Measurements from ENCODE around the gene COX8A.
A peak's percentile ranks its signal among the peaks of the same experiment; 100 is the strongest.

Gene COX8A

DNA sequence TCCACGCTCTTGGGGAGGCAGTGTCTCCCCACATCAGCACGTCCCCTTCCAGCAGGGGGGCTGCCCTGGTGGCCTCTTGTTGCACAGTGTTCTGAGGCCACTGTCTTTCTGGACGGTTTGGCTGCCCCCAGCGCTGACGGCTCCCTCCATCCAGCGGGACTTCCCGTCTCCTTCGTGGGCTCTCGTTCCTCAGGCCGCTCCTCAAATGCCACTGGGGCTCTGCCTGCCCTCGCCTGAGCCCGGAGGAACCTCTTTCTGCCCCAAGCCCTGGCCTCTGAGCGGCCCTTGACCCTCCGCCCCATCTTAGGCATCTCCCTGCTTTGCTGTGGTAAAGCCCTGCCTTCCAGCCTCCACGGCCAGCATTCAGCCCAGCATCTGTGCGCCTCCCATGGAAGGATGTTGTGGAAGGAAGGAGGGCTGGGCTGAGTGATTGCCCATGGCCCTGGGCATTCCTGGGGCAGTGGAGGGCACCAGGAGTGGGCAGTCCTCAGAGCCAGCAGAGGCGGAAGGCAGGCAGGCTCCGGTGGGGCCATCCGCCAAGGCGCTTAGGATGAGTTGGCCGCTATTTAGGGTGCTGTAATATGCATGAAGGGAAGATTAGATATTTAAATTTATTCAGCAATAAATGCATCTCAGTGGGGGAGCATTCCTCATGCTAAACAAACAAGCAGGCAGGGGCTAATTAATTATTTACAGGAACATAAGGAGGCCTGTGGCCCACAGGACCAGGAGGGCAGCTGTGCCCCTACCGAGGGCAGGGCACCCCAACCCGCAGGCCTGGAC is 29.6 kb downstream of the COX8A start:
- DNase-seq, result no peak

DNA sequence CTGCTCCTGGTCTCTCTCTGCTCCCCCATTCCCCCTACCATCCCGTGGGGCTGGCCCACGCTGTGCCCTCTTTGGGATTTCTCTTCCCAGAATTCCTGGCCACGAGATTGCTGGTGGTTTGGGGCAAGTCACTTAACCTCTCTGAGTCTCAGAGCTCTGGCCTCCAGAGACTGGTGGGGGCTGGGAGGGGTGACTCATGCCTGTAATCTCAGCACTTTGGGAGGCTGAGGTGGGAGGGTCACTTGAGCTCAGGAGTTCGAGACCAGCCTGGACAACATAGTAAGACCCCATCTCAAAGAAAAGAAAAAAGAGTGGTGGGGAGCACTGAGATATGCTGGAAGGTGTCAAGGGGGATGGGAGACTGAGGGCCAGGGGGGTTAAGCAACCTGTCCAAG is 30.2 kb downstream of the COX8A start:
- no peak for DNase-seq

DNA sequence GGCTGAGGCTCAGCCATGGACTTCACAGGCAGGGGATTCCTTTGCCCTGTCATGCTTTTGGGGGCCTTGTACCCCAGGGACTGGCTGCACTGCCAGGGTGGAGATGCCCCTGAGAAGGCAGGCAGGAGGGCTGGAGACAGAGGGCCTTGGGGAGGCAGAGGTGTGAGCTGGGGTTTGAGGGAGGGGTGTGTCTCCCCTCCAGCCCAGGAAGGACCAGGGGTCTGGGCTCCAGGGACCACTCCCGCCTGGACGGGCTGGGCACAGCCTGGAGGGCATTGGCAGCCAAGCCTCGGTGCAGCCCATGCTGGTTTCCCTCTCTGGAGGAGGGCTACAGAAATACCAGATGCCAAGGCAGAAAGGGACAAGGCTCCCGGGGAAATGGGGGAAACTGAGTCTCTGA is 31.3 kb downstream of the COX8A start:
- no peak for DNase-seq

DNA sequence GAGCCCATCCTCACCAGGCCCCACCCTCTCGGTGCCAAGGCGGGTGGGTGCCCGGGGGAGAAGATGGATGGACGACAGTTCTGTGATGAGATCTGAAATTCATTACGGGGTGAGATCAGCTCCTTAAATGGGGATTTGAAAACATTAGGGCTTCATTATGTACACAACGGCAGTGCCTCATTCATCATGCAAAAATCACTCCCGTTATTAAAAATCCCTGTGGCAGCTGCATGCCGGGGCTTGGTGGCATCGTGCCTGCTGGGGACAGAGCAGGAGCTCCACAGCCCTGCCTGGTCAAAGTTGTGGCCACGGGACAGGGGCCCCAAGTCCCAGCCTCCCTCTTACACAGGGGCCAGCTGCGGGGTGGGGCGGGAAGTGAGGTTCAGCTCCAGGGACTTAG is 32.0 kb downstream of the COX8A start:
- DNase-seq, result no peak

DNA sequence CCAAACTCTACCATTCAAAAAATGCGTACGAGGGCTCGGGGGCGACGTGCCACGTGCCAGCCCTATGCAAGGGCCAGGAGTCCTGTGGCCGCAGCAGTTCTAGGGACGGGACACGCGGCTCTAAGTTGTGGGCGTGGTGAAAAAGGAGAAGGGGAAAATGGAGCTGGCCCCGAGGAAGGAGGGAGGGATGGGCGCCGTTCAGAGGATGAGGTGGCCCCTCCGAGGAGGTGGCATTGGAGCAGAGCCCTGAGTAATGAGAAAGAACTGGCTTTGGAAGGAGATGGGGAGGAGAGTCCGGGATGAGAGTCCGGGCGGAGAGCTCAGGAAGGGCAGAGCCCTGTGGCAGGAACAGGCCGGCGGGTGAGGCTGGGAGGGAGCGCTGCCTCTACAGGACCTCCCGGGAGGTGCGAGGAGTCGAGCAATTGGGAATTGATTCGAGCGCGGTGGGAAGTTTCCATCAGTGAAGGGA is 32.8 kb downstream of the COX8A start:
- peak in 1 of 2 experiments; percentile 18 for DNase-seq

DNA sequence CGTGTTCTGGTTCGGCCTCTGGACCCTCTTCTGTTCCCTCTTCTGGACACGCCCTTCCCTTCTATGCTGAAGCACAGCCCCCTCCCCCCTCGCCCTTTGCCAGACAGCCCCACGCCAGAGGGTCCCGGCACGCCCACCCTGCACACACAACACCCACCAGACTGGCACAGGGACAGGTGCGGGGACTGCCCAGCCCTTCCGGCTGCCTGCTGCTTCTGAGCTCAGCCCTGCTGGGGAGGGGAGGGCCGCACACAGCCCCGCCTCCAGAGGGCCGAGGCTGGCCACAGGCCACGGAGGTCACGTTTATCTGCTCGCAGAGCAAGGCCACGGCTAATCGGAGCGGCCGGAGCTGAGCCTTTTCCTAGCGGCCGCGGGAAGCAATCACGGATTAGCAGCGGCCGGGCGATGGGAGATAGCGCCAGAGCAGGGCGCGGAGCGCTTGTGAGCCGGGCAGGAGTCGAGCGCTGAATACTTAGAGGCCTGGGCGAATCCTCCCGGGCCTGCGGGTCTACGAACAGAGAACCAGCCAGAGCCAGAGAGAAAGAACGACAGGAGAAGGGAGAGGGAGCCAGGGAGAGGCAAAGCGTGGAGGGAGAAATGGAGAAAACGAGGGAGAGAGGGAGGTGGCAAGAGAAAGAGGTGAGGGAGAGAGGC is 33.3 kb downstream of the COX8A start:
- DNase-seq, result no peak

DNA sequence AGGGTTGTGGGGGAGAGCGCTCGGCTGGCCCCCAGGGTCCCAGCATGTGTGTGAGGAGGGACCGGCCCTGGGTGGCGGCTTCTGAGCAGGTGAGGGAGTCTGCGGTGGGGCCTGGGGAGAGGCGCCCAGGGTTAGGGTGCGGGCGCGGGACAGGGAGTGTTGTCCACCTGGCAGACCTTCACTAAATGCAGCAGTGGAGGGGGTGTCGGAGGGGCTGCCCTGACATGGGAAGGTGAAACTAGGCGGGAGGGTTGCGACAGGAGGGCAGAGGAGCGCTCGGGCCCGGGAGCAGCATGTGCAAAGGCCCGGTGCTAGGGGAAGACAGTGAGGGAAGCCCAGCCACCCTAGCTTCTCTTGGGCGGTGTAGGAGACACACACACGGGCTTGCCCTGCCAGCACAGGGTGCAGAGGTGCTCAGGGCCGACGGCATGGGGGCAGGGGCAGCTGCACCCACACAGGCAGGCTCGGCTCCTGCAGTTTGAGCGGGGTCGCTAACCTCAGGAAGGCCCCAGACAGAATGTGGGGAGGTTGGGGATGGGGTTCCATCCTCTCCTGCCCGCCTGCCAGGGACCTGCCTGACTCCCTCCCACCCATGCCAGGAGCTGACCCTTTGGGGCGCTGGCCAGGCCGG is 34.0 kb downstream of the COX8A start:
- DNase-seq, result no peak

DNA sequence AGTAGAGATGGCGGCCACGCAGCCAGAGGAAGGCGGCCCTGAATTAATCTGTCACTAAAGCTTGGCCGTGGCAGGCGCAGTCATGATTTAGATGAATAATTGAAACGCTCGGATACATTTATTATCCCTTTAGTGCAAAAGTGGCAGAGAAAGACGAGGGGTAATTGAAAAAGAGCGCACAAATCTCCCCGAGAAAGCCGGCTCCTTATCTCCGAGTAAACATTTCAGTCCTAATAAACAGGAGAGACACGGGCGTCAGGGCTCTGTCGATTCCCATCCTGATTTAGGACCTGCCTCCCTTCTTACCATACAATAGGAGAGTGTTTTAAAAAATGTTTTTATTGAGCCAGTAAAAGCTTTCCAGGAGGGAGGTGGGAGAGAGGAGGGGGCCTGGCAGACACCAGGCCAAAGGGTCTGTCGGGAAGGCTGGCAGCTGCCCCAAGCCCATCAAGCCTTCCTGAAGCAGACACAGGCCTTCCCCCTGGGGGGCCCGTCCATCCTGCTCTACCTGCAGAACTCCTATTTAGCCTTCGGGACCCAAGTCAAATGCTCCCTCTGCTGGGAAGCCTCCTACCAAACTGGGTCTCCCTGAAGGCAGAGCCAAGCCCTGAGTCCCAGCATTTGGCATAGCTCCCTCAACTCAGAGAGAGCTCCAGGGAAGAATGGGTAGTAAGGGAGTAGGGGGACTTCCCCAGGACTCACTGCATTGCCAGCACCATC is 34.7 kb downstream of the COX8A start:
- no peak for DNase-seq

DNA sequence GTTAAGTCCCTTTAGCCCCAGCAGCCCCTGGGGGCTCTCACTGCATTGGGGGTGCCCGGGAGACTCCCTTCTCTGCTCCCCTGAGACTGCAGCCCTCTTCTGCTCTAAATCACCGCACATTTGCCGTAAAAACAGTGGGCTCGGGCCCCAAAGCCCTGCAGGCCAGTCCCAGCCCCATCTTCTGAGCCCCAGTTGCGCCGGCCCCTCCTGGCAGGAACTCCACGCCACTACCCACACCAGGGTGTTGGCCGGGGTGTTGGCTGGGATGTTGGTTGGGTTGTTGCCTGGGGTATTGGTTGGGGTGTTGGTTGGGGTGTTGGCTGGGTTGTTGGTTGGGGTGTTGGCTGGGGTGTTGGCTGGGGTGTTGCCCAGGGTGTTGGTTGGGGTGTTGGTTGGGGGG is 35.3 kb downstream of the COX8A start:
- no peak for DNase-seq

DNA sequence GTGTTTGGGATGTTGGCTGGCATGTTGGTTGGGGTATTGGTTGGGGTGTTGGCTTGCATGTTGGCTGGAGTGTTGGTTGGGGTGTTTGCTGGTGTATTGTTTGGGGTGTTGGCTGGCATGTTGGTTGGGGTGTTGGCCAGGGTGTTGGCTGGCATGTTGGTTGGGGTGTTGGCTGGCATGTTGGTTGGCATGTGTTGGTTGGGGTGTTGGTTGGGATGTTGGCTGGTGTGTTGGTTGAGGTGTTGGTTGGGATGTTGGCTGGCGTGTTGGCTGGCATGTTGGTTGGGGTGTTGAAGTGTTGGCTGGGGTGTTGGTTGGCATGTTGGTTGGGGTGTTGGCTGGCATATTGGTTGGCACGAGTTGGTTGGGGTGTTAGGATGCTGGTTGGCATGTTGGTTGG is 36.4 kb downstream of the COX8A start:
- no peak for DNase-seq

DNA sequence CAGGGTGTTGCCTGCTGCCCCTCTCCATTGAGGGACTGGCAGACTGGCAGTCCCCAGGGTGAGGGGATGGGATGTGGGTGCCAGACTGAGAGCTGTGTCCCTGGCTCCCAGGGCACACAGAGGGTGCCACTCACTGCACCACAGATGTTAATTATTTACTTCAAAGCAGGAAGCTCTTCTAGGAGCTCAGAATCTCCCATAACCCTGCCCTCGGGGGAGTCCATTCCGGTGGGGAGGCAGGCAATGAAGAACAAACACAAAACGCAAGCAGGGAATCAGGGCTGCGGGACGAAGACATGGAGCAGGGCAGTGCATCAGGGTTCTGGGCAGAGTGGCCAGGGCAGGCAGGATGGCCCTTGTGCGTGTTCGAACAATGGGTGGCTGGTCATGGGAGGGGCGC is 37.0 kb downstream of the COX8A start:
- DNase-seq, result no peak

DNA sequence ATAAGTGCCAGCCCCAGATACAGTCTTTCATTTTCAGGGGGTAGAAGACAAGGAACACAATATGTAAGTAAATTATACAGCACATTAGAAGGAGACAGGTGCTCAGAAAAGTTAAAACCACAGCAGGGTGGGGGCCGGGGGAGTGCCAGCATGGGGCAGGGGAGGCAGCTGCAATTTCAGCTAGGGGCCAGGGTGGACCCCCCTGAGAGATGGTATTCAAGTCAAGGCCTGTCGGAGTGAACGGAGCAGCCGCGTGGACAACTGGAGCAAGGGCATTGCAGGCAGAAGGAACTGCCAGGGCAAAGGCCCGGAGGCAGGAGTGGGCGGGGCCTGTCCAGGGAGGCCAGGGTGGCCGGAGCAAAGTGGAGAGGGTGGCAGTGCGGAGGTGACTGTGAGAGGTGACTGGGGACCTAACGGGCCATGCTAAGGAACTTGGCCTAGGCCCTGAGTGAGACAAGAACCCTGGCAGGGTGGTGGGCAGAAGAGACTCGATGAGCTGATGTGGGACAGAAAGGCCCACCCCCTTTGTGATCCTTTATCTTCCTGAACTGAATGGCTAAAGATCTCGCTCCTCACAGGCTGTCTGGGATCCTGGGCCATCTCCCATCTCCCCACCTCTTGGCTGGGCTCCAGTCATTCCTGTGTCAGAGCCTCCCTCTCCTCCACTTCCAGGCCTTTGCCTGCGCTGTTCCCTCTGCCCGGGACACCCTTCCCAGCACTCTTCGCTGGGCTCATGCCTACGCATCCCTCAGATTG is 38.9 kb downstream of the COX8A start:
- no peak for DNase-seq

DNA sequence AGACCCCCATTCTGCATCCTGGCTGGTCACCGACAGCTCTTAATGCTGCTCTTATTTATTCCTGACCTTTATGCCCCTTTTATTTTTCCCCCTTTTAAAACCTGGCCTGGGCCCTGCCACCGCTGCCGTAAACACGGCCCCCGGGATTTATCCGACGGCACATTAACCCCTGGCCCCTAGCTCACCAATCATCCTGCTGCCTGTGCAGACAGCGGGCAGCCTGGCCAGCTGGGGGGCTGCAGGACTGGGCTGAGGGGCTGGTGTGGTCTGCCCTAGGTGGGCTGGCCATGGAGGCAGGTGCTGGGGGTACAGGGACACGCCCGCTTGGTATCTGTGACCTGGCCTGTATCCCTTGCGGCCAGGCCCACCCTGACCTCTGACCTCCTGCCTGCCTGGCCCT is 39.9 kb downstream of the COX8A start:
- DNase-seq, result no peak

DNA sequence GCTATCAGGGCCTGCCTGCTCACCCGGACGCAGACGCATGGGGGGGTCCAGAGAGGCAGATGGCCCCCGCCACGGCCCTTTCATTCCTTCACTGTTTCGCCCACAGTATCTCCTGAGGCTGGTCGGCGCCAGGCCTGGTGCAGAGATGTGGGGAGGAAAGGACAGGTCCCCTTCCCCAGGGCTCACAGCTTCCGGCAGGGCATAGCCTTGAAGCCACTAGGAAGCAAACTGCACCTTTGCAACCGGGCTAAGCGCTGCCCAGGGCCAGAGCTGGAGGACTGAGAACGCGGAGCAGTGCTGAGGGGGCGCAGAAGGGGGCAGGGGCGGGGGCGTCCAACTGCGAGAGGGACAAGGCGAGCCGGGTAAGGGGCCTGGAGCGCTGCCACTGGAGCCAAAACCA is 41.1 kb downstream of the COX8A start:
- DNase-seq, result no peak

DNA sequence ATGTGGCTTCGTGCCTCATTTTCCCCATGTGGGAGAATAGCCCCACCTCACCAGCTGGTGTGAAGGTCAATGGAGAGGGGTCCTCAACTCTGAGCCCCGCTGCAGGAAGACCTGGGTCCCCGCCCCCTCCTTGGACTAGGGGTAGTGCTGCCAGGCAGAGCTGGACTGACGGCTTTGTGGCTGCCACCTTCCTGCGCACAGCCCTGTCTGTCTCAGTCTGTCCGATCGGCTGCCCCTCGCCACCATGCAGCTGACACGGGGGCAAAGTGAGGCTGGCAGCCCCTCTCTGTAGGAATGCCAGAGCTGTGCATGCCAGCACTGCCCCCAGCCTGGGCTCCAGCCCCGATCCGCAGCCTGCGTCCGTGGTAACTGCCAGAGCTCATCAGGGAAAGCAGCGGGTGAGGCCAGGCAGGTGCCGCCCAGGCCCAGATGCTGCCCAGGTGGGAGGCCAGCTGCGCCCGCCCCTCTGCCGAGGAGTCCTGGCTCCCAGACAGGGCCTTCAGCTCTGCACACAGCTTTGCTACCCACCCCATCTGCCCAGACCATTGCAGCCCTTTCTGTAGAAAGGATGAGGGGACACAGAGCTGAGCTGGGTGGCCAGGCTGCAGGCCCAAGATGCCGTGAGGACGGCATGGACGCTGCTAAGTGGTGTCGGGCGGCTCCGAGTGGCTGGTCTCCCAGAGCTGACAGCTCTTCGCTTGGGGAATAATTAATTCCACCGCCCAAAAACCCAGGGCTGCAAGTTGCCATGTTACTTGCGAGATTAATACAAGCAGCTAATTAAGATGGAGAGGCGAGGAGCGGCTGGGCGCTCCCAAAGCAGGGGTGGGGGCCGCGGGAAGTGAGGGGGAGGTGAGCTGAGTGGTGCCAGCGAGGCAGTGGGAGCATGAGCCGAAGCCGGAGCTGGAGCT is 41.8 kb downstream of the COX8A start:
- DNase-seq, result peak; percentile 47 to 93

DNA sequence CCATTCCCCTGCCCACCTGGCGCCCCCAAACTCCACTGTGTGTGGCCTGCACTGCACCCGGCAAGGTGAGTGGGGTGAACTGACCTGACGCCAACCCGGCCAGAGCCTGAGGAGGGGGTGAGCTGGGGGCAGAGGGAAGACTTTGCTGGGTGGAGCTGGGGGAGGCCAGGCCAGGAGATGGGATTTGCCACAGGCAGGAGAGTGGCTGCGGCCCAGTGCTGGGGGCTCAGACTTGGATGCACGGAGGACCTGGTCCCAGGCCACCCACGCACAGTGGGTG is 43.5 kb downstream of the COX8A start:
- DNase-seq, result no peak

DNA sequence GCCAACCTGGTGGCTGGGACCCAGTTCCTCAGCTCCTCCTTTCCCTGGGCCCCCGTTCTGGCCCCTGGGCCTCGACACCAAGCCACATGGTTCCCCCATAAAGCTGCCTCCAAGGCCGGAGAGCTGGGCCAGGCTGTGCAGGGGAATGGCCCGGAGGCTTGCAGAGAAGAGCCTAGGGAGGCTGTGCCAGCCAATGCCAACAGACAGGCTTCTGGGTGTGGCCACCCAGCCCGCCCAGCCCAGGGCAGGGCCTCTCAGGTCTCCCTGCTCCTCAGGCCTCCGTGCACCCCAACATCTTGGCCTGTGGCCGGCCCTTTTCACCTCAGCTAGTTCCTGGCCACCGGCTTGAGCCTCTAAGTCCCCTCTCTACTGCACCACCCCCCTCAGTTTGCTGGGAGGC is 43.9 kb downstream of the COX8A start:
- no peak for DNase-seq

DNA sequence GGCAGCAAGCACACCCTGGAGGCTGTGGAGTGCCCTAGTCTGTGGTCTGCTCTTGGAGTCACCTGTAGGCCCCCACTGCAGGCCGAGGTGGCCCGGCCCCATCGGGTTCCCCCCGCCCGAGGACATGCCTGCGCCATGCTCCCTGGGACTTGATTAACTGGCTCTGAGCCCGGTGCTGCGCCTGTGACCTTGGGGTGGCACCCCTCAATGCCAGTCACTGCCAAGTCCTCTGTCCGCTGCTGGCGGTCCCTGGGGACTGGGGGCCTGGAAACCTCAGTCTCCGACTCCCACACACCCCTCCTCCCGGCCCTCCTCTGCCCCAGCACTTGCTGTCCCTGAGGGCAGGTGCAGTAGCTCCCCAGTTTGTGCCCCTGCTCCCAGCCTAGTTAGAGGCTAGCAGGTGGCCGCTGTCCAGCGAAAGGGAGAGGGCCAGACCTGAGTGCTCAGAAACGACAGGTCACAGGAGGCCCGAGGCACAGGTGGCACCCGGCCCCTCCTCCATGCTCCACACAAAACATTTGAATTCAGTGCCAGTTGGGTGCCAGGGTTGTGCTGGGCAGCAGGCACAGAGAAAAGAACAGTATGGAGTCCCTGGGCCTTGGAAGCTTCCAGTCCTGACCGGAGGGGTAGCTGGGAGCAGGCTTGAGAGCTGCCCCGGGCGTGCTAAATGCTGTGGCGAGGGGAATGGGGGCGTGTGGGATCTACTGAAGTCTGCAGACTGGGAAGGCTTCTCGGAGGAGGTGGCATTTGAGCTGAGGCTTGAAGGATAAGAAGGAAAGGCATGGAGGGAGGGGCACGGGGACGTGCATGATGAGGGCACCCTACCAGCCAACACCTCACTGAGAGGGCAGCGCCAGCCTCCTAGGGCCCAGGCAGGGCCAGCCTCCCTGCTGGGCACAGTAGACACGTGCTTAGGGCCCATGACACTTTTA is 45.0 kb downstream of the COX8A start:
- DNase-seq, result no peak

DNA sequence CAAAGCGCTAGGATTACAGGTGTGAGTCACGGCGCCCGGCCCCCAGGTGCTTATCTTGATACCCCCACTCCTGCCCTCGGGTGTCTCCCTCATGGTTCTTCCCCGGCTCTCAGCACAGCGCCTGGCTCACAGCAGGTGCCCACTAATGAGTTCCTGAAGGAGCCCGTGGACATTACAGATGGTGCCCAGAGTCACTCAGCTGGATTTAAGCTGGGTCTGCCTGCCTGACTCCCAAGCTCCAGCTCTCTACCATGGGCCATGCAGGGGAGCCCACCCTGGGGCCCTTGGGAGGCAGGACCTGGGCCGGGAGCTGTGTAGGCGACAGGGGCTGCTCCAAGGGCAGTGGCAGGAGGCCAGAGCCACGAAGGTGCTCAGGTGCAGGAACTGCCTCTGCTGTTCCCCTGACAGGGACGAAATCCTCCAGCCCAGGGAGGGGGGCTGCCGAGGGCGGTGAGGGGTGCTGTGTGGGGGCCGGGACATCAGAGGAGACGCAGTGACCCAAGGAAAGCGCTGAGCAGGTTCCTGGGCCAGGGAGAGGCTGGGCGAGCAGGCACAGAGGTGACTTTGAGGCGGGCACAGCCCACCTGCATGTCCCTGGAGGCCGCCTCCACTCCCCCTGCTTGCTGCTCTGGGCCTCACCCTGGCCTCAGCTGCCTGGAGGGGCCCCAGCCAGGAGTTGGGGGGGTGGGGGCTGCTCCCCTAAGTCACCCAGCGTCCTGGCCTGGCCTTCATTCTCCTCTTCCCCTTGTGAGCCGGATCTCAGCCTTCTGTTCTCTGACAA is 46.7 kb downstream of the COX8A start:
- DNase-seq, result peak; percentile 68 to 83

DNA sequence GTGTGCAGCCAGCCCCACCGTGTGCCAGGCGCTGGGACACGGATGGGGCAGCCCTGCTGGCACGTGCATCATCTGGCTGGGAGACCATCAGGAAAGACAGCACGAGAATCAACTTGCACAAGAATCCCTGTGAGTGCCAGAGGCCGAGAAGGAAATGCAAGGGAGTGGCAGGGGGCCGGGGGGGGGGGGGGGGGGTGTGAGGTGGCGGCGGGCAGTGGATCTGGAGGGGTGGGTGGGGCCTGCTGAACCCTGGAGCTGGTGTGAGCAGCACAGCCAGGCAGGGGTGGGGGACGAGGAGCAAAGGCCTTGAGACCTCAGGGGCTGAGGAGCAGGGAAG is 47.3 kb downstream of the COX8A start:
- DNase-seq, result peak; percentile 53 to 69

All from NCI-H524 (cell line).